HG02798 (cell line): ENCODE results near the gene MGAT4A.

Experiments
- ATAC-seq: cut with Tn5 transposase; IDR thresholded peaks from one replicate; pipeline ENCODE4 v1.9.1; 2021; ENCODE audit warnings: mild to moderate bottlenecking; ENCODE audit not compliant: unreplicated experiment, poor library complexity

The MGAT4A gene

GRCh38 chr2:98706591-98706990 is 24.3 kb downstream of the MGAT4A start:
- ATAC-seq, result no peak

DNA sequence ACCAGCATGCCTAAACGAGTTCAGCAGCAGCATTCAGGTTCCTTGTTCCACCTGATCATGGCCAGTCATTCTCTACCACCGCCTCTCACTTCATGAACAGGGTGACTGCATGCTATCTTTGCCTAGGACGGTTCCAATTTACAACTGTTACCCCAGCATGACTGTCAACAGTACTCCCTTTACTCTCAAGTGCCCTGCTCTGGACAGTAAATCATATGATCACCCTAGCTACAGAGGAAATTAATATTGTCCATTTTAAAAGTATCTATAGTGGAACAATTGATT is 25.7 kb downstream of the MGAT4A start:
- no peak for ATAC-seq

- no peak for ATAC-seq
These were observed 26.2 kb downstream of the MGAT4A start for GRCh38 chr2:98704499-98705332.

DNA sequence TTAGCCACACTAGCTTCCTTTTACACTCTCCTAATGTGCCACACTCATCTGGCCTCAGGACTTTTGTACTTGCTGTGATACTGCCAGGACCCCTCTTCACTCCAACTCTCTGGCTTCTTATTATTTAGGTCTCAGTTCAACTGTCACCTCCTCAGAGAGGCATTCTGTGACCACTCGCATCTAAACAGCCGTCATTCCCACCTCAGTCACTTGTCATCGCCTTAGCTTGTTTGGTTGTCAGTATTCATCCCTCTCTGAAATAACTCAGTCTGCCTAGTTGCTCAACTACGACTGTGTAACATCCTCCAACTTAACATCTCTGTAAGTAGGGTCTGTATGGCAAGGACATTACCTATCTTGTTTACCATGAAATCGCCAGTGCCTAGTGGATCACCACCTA is 27.2 kb downstream of the MGAT4A start:
- ATAC-seq, result no peak

DNA sequence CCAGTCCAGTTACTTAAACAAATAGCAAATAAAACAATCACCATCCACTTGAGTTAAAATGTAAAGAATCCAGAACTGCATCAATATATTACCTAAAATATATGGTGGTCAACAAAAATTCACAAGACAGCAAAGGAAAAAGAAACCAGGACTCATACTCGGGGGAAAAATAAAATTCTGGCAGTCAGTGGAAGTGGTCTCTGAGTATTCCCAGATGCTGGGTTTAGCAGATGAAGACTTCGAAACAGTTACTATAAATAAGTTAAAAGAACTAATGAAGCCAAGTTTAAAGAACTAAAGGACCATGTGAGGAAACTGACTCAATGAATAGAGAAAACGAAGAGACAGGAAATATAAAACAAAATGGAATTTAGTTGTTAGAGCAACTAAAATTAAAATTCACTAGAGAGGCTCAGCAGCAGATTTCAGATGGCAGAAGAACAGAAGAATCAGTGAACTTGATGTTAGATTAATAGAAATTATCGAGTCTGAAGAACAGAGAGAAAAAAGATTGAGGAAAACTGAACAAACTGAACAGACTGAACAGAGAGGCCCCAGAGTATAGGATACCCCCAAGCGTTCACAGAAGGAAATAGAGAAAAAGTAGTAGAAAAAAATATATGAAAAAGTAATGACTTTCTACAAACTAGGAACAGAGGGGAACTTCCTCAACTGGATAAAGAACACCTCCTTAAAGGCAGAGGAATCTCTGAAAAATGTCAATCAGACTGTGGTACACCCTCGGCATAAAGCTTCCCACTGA is 27.9 kb downstream of the MGAT4A start:
- ATAC-seq, result no peak

GRCh38 chr2:98702127-98702802 is 28.7 kb downstream of the MGAT4A start:
- ATAC-seq, result no peak

GRCh38 chr2:98701230-98701629 is 29.7 kb downstream of the MGAT4A start:
- no peak for ATAC-seq

DNA sequence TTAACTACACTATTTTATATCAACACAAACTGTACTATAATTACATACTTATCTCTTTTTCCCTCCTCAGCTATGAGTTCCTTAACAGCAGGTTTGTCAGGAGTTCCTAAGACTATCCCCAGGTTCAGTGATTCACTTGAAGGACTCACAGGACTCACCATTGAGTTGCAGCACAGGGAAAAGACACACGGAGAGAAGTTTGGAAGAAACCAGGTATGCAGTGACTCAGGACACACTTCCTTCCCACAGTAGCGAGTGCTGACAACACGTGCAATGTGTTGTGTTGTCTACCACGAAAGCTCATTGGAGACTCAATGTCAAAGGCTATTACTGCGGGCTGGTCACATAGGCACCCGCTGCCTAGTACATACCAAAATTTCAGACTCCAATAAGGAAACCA is 32.0 kb downstream of the MGAT4A start:
- ATAC-seq, result no peak

DNA sequence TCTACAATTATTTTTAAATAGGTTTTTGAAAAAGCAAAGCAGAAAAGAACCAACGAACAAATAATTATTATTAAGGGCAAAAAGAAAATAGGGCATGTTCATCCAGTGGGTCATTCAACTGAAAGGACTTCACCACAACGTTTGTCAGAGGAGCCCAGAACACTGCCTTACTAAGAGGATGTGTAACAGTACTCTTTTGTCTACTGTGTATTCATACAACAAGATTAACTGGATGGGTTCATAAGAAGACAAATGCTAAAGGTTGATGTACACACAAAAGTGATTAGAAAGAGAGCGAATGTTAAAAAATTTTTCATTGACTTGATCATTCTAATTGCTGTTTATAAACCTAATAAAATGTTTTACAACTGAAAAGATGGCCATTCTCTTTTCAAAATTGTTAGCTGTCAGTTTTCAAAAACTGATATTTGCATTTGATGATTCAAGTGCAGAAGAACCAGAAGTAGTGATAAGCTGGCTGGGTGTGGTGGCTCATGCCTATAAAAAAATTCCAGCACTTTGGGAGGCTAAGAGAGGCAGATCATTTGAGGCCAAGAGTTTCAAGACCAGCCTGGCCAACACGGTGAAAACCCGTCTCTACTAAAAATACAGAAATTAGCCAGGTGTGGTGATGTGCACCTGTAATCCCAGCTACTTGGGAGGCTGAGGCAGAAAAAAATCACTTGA is 33.1 kb downstream of the MGAT4A start:
- ATAC-seq, result no peak

- ATAC-seq, result no peak
These were observed 34.7 kb downstream of the MGAT4A start for GRCh38 chr2:98696200-98696599.

- ATAC-seq, result no peak
These were observed 35.7 kb downstream of the MGAT4A start for GRCh38 chr2:98695255-98695654.

GRCh38 chr2:98693477-98693876 is 37.5 kb downstream of the MGAT4A start:
- ATAC-seq, result no peak

DNA sequence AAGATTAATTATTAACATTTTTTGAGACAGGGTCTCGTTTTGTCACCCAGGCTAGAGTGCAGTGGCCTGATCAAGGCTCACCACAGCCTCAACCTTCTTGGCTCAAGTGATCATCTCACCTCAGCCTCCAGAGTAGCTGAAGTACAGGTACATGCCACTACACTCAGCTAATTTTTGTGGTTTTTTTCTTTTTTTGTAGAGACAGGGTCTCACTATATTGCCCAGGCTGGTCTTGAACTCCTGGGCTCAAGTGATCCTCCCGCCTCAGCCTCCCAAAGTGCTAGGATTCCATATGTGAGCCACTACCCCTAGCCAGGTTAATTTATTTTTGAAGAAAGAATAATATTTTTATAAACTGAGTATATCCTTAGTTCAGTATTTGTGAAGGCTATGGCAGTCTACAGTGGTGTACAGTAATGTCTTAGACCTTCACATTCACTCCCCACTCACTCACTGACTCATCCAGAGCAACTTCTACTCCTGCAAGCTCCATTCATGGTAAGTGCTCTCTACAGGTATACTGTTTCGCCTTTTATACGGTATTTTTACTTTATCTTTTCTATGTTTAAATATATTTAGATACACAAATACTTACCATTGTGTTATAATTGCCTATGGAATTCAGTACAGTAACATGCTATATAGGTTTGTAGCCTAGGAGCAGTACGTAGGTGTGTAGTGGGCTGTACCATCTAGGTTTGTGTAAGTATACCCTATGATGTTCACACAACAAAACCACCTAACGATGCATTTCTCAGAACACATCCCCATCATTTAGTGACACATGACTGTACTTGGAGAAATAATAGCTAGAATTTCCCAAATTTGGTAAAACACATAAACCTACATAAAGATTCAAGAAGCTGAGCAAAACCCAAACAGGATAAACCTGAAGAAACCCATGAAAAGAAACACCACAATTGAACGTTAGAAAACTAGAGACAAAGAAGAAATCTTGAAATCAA is 38.6 kb downstream of the MGAT4A start:
- no peak for ATAC-seq

DNA sequence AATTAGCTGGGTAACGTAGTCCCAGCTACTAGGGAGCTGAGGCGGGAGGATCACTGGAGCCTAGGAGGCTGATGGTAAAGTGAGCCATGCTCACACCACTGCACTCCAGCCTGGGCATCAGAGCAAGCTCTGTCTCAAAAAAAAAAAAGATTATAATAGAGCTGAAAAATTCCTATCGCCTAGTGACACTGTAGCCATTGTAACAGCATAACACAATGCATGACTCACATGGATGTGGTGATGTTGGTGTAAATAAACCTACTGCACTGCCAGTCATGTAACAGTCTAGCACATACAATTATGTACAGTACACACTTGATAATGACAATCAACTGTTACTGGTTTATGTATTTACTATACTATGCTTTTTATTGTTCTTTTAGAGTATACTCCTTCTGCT is 39.6 kb downstream of the MGAT4A start:
- ATAC-seq, result no peak

DNA sequence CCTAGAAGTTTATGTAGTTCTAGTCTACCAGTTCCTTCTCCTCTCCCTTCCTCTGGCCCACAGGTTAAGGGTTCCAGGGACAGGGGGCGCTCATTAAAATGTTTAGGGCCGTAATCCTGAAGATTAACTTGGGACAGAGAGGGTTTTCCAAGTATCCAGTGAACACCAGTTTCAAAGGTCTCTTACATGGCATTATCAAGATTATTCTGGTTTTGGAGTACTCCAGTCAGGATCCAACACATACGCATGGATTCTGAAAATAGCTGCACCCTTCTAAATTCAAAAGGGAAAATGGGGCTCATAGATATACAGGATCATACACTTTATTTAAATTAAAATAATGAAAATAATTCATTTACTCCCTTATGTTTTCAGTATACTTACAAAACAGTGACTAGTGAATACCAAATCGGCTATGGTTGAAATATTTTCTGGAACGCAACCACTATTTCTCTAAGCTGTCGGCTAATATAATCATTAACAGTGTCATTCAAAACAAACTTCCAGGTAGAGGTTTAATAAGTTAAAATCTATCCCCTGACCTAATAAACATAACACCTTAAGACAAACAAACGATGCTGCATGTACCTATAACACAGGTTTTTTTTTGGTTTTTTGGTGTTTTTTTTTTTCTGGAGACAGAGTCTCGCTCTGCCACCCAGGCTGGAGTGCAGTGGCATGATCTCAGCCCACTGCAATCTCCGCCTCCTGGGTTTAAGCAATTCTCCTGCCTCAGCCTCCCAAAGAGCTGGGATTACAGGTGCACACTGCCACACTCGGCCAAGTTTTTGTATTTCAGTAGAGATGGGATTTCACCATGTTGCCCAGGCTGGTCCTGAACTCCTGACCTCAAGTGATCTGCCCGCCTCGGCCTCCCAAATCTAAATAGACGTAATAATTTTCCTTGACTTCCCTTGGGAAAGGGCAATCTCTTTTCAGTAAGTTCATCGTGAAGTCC is 44.7 kb downstream of the MGAT4A start:
- ATAC-seq, result no peak

DNA sequence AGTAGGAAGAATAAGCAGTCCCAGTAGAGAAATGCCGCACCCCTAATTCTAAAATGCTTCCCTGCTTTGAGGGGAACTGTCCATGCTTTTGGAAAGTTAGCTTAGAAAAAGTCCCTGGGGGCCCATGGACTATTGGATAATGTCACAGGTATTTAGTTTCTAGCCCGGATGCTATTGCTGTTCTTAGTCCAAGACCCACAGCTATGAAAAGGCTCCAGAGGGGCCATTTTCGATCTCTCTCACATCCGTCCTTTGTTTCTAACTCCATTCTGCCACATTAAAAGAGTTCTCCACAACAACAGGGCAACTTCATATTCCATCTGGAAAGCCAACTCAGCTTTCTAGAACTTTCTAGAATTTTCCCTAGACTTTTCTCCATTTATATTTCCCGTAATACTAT is 47.2 kb downstream of the MGAT4A start:
- no peak for ATAC-seq

- ATAC-seq, result no peak
These were observed 54.2 kb downstream of the MGAT4A start for GRCh38 chr2:98676742-98677141.

GRCh38 chr2:98674233-98674964 is 56.5 kb downstream of the MGAT4A start:
- no peak for ATAC-seq
